Activated B cell treated with CpG ODN at 0.5 μM for 24 hours (primary cell): ENCODE data around the gene CA10. TPM values are rescaled to one million over a fixed set of nuclear protein-coding genes. Genes with fewer than 3 reads are reported as not detected.

Source experiments
- ATAC-seq: fragments of 200-7000 bp; cut with Tn5 transposase; one replicate; pipeline ENCODE4 v1.10.0; 2021; ENCODE audit warnings: low read depth, mild to moderate bottlenecking, moderate library complexity
- CTCF ChIA-PET: fragments of 350-600 bp; sonication (Branson Sonifier 250); formaldehyde crosslinking; loops from one replicate; lab custom pipeline; 2021; ENCODE audit warnings: antibody characterized with exemption; lab: Charles Lee
- POLR2A ChIA-PET: fragments of 350-600 bp; sonication (Branson Sonifier 250); formaldehyde crosslinking; loops from one replicate; lab custom pipeline; 2021; ENCODE audit warnings: antibody characterized with exemption; lab: Charles Lee
- DNase-seq: peaks from one replicate; pipeline ENCODE4 v3.0.0; 2022
- H3K27ac Mint-ChIP-seq: one replicate; pipeline ENCODE4 v1.8.0; 2020; ENCODE audit warnings: mixed read lengths
- H3K27me3 Mint-ChIP-seq: one replicate; pipeline ENCODE4 v1.8.0; 2021; ENCODE audit warnings: mixed read lengths
- H3K36me3 Mint-ChIP-seq: one replicate; pipeline ENCODE4 v1.8.0; 2021; ENCODE audit warnings: low read depth, mixed read lengths
- H3K4me1 Mint-ChIP-seq: one replicate; pipeline ENCODE4 v1.8.0; 2021; ENCODE audit warnings: mixed read lengths
- H3K4me3 Mint-ChIP-seq: one replicate; pipeline ENCODE4 v1.8.0; 2020; ENCODE audit warnings: mild to moderate bottlenecking, mixed read lengths
- H3K9me3 Mint-ChIP-seq: one replicate; pipeline ENCODE4 v1.8.0; 2020; ENCODE audit warnings: mixed read lengths
- intact Hi-C: fragments of 100-400 bp; cut with micrococcal nuclease; formaldehyde crosslinking; loops from one replicate; pipeline ENCODE4 v1.15.1; 2024
- total RNA-seq: library from RNA; stranded (reverse); gene quantifications from 2 replicates; pipeline ENCODE4 v1.2.3, GENCODE V29; 2022
- TF ChIP-seq, protein P1 (sequence below): fragments of 200-600 bp; IDR thresholded peaks from one replicate; pipeline ENCODE4 v1.8.0; 2022; ENCODE audit warnings: antibody characterized with exemption, mild to moderate bottlenecking

The CA10 gene
- total RNA-seq, 1 donor from 2014 or later, result not detected

DNA sequence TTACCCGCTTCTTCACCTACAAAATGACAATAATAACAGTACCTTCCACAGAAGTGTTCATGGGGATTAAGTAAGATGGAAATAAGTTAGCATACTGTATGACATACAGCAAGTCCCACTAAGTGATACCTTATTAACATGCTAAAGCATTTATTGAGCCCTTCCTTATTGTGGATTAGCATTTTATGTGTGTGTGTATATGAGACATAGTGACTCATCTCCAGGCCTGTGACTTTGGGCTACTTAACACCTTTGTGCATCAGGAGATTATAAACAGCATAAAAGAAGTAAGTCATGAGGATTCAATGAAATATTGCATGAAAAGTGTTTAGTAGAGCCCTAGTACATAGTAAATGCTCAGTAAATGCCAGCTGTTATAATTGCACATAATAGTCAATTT lies 52.9 kb downstream of the CA10 start:
- Mint-ChIP-seq H3K4me3 (no peak overlapping the region), H3K27ac (no peak overlapping the region), H3K4me1 (no peaks in the 10 kb centered on the region), H3K9me3 (peaks cover 4% of the 10 kb centered on the region), H3K27me3 (no peaks in the 10 kb centered on the region), H3K36me3 (no peaks in the 10 kb centered on the region)
- POLR2A ChIA-PET, result no interaction called here
- TF ChIP-seq, protein P1, sequence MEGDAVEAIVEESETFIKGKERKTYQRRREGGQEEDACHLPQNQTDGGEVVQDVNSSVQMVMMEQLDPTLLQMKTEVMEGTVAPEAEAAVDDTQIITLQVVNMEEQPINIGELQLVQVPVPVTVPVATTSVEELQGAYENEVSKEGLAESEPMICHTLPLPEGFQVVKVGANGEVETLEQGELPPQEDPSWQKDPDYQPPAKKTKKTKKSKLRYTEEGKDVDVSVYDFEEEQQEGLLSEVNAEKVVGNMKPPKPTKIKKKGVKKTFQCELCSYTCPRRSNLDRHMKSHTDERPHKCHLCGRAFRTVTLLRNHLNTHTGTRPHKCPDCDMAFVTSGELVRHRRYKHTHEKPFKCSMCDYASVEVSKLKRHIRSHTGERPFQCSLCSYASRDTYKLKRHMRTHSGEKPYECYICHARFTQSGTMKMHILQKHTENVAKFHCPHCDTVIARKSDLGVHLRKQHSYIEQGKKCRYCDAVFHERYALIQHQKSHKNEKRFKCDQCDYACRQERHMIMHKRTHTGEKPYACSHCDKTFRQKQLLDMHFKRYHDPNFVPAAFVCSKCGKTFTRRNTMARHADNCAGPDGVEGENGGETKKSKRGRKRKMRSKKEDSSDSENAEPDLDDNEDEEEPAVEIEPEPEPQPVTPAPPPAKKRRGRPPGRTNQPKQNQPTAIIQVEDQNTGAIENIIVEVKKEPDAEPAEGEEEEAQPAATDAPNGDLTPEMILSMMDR, result no peak
- CTCF ChIA-PET, result no interaction called here
- intact Hi-C loops, result no loop called here
- DNase-seq (no peak), ATAC-seq (no peak)

DNA sequence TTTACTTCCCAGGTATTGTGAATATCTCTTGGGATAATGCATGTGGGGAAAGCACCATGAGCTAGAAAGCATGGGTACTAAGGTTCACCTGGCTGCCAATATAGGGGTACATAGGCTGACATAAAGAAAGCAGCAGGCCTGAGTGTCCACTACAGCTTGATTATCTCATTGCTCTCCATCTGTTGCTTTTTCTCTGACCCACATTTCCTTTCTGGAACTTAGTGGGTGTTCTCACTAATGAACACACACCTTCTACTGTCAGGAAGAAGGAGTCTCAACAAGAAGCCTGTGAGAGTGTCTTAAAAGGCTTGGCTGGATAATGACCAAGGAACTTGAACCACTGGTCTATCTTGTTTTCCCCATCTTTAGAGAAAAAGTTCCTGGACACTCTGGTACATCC lies 62.5 kb downstream of the CA10 start:
- Mint-ChIP-seq H3K9me3 (peaks cover 3% of the 10 kb centered on the region), H3K36me3 (no peaks in the 10 kb centered on the region), H3K4me3 (no peak overlapping the region), H3K27ac (no peak overlapping the region), H3K4me1 (no peaks in the 10 kb centered on the region), H3K27me3 (no peaks in the 10 kb centered on the region)
- CTCF ChIA-PET, result no interaction called here
- ATAC-seq (no peak), DNase-seq (no peak)
- POLR2A ChIA-PET, result no interaction called here
- intact Hi-C loops, result no loop called here
- TF ChIP-seq, protein P1, result no peak

DNA sequence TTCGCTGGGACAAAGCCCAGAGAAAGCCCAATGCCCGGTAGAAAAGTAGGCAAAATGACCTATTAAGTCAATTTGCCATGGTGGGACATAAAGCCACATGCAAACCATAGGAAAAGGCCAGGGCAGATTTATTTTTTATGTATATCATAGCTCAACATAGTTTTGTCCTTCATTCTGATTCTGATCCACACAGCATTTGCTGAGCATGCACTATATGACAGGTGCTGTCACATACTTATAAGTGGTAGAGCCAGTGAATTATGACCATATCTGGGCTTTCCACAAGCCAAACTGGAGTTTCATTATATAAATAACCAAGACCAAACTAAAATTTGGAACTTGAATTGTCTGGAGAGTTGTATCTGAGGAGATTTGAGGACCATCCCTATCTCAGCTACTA lies 74.3 kb downstream of the CA10 start:
- Mint-ChIP-seq H3K36me3 (no peaks in the 10 kb centered on the region), H3K27me3 (no peaks in the 10 kb centered on the region), H3K9me3 (peaks cover 5% of the 10 kb centered on the region), H3K27ac (no peak overlapping the region), H3K4me1 (no peaks in the 10 kb centered on the region), H3K4me3 (no peak overlapping the region)
- ChIA-PET CTCF (no interaction called here), POLR2A (no interaction called here)
- no peak for DNase-seq
- intact Hi-C loops, result no loop called here
- TF ChIP-seq, protein P1, result no peak
- no peak for ATAC-seq

DNA sequence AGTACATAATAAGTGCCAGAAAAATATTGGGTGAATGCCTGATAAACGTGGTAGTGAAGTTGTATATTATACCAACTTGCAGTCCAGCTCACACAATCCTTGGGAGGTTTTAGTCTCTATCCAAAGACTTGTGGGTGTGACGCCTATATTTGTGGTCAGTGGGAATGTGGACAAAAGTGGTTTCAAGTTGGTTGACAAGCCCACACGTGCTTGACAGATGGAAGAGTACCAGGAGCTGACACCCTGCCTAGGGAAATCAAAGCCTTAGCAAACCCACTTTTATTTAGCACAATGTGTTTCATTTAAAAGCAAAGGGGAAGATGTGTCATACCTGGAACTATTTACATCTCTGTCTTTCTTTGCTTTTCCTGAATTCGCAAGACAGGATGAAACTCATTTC lies 79.0 kb downstream of the CA10 start:
- Mint-ChIP-seq H3K9me3 (peaks cover 5% of the 10 kb centered on the region), H3K4me3 (no peak overlapping the region), H3K27ac (no peak overlapping the region), H3K4me1 (no peaks in the 10 kb centered on the region), H3K27me3 (no peaks in the 10 kb centered on the region), H3K36me3 (no peaks in the 10 kb centered on the region)
- ChIA-PET POLR2A (no interaction called here), CTCF (no interaction called here)
- DNase-seq, result no peak
- TF ChIP-seq, protein P1, result no peak
- no peak for ATAC-seq
- intact Hi-C loops, result no loop called here

DNA sequence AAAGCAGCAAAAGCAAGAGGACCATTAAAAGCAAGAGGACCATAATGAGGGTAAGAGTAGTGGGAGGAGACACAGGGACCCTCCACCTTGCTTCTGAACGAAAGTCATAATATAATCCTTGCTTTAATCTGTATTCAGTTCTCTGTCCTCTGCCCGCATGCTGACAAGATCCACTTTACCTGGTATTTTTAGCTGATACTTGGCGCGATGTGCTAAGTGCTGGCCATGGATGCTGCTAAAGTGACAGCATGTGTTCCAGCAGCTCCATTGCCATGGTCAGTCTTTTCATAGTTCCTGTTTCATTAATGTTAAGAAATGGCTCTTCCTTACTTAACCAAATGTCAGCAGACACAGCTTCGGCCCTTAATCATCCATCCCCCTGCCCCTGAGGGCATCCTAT lies 86.8 kb downstream of the CA10 start:
- no peaks in the 10 kb centered on the region for H3K27me3 Mint-ChIP-seq
- no peak overlapping the region for H3K27ac Mint-ChIP-seq
- TF ChIP-seq, protein P1, result no peak
- ChIA-PET POLR2A (no interaction called here), CTCF (no interaction called here)
- DNase-seq (no peak), ATAC-seq (no peak)
- H3K9me3 Mint-ChIP-seq, result peaks cover 6% of the 10 kb centered on the region
- intact Hi-C loops, result no loop called here
- no peak overlapping the region for H3K4me3 Mint-ChIP-seq
- H3K4me1 Mint-ChIP-seq, result no peaks in the 10 kb centered on the region
- H3K36me3 Mint-ChIP-seq, result no peaks in the 10 kb centered on the region
